Measurements from ENCODE around the gene LOXHD1.

The LOXHD1 gene

DNA sequence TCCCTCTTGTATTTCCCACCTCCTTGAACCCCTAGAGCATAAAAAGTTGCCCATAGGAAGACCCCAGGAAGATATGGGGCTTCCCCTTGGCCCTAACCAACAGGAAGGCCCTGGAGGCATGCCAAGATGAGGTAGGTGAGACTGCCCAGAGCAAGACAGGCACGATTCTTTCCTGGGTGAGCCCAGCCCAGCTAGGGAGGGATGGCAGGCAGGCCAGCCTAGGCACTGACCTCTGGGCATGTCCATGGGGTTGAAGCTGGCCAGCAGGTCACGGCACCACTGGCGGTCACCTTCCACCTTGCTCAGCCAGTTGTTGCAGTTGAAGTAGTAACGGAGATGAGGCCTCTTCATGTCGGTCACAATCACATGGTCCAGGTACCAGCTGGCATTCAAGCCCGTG, 17.6 kb downstream of the LOXHD1 start:
- TF ChIP-seq, protein P1, sequence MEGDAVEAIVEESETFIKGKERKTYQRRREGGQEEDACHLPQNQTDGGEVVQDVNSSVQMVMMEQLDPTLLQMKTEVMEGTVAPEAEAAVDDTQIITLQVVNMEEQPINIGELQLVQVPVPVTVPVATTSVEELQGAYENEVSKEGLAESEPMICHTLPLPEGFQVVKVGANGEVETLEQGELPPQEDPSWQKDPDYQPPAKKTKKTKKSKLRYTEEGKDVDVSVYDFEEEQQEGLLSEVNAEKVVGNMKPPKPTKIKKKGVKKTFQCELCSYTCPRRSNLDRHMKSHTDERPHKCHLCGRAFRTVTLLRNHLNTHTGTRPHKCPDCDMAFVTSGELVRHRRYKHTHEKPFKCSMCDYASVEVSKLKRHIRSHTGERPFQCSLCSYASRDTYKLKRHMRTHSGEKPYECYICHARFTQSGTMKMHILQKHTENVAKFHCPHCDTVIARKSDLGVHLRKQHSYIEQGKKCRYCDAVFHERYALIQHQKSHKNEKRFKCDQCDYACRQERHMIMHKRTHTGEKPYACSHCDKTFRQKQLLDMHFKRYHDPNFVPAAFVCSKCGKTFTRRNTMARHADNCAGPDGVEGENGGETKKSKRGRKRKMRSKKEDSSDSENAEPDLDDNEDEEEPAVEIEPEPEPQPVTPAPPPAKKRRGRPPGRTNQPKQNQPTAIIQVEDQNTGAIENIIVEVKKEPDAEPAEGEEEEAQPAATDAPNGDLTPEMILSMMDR (conservative IDR thresholded peaks at IDR 0.05) = no peak
- H3K27ac ChIP-seq = no peak overlapping the region

DNA sequence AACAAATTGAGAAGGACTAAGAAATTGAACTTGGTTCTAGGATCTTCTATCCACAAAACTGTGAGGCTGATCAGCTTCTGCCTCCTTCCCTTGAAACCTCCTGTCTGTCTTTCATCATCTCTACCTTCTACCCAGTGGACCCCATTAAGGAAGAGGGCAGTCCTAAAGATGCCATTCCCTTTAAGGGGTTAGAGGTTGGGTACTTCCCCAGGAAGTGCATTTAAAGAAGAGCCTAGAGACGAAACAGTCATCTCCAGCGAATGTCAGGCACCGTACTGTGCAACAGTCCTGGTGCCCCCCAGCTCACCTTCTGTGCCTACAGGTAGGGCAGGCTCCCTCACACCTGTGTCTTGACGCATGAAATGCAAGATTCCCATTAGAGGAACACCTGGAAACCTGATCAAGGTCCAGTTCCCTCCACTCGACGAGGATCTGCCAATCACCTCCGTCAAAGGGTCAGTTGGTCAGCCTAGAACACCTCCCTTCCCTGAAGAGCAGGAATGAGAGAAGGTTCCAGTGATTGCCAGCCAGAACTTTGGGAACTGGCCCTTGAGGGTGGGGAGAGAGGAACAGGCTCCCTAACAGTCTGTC, 20.9 kb downstream of the LOXHD1 start:
- TF ChIP-seq, protein P1 (conservative IDR thresholded peaks at IDR 0.05) = no peak
- H3K27ac ChIP-seq = no peak overlapping the region

GRCh38 chr18:46632401-46633071, 24.5 kb downstream of the LOXHD1 start:
- no peak overlapping the region for H3K27ac ChIP-seq
- TF ChIP-seq, protein P1 (conservative IDR thresholded peaks at IDR 0.05) = no peak

DNA sequence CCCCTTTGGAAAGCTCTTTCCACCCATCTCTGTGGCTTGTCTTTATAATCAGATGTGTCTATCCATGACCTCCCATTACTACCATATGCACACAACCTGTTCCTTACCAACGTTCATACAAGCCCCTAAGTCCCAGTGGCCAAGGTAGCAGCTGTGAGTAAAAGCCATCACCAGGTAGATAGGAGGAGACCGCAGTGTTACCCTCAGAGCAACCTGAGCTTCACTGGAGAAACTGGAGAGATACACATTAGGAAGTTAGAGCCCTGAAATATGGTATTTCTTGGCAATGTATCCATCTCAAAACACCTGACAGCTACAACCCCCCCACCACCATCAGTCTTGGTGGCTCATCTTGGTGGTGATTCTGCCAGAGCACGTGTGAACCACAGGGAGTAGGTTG, 26.0 kb downstream of the LOXHD1 start:
- TF ChIP-seq, protein P1 (conservative IDR thresholded peaks at IDR 0.05) = no peak
- no peak overlapping the region for H3K27ac ChIP-seq

DNA sequence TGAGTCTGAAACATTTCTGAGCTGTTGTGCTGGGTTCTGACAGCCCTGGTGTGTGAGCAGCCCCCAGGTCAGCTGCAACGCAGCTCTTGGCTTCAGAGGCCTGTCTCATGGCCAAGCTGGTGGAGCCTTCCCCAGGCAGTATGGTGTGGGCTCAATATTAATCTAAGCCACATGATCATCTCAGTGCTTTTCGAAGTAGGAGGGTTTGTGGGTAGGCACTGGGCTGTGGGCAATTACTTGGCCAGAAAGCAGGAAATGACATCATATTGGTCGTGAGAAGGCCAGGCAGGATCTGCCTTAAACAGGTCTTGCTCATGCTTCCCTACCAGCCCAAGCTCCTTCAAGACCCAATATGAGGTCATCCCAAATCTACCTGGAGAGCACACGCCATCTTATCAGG, 26.9 kb downstream of the LOXHD1 start:
- TF ChIP-seq, protein P1 (conservative IDR thresholded peaks at IDR 0.05) = no peak
- H3K27ac ChIP-seq = no peak overlapping the region

GRCh38 chr18:46629361-46629760, 27.7 kb downstream of the LOXHD1 start:
- no peak overlapping the region for H3K27ac ChIP-seq

GRCh38 chr18:46628206-46628605, 28.8 kb downstream of the LOXHD1 start:
- no peak overlapping the region for H3K27ac ChIP-seq
- TF ChIP-seq, protein P1 (conservative IDR thresholded peaks at IDR 0.05) = no peak

More at GRCh38 chr18:46629361-46629760, 27.7 kb downstream of the LOXHD1 start:
- TF ChIP-seq, protein P1 (conservative IDR thresholded peaks at IDR 0.05) = no peak

Measured in VCaP (cell line).